ENCODE measurements around the gene ZNF384. TPM values are rescaled to one million over a fixed set of nuclear protein-coding genes. Genes with fewer than 3 reads are reported as not detected.

ZNF384 gene
- 7.8 and 8.0 TPM in 2 replicates for total RNA-seq

DNA sequence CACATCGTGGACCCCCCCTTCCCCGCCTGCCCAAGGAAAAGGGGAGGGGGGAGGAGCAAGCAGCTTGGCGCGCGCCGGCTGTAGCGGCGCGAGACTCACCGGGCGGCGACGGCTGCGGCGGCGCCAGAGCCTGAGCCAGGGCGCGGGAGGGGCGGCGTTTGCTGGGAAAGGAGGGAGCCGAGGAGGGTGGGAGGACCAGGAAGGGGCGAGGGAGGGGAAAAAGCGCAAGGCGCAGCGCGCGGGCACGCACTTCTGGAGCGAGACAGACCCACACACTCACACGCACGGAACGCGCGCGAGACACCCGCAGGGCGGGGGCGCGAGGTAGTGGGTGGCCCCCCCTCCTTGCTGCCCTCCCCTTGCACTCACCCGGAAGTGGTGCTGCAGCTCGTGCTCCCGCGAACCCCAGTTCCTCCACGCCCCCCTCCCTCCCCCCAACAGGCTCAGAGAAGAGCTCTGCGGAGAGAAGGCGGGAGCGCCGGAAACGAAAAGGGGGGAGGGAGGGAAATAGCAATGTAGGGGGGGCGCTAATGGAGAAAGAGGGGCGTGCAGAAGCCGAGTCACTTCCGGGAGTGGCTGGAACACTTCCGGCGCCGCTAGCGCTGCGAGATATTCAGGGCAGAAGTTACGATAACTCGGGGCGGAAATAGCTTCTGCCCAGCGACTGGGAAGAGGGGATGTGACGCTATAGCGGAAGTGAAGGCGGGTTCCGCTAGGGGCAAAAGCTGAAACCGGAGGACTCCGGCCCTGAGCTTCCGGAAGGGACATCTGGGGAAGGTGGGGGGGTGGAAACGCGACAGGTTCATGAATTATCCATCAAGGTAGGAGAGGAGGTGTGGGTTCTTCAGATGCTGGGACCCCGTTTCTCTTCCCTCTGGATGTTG lies at the start of gene ZNF384:
Gene ZNF384, minus strand, starts transcription at position 377 of the 884 bp plus-strand sequence. CDS start 9,855 bp downstream, outside the sequence.

DNA sequence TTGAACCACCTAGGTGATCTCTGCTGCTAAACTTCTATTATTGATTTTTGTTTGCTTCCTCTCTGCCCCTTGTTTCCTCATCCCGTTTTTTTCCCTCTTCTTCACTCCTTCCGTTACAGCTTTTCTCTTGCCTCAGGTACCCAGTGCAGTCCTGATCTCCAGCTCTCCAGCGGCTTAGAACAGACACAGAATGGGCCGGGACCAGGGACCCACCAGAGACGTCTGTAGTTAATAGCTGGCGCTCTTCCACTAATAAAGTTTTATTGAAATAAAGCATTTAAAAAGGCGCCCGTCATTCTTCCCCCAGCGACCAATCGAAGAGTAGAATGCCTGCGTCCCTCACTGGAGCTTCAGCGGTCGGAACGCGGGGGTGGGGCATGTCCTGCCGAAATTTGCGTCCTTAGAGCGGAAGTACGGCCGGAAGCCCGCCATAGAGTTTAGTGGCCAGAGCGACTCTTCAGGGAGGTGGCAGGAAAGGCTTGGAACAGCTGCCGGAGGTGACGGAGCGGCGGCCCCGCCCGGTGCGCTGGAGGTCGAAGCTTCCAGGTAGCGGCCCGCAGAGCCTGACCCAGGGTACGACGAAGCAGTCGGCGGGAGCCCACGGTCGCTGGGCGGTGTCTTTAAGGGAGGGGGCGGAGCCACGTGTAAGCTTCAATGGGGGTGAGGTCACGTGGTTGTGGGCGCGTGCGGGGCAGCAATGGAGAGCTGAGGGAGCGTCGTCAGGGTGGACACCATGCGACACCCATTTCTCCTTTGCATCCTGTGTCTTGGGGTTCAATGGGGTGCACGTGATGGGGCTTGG lies 34.6 kb upstream of the ZNF384 start, which contains the start of gene COPS7A:
Gene COPS7A, plus strand, starts transcription at position 440 of the 802 bp plus-strand sequence. CDS start 611 bp downstream, outside the sequence.

DNA sequence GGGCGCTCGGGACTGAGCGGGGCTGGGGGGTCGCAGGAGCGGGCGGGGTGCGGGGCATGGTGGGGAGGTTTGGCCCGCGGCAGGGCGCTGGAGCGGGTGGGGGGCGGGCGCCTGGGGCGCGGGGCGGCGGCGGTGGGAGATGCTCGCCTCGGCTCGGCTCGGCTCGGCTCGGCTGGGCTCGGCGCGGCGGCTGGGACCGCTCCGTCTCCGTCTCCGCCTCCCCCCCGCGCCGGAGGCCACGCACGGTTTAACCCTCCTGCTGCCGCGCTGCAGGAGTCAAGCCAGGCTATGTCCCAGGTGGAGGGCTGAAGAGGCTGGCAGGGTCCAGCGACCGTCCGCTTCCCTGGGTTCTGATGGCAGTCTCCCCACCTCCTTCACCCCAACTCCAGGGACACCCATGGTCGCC lies 11.5 kb upstream of the ZNF384 start, which contains the start of gene PIANP:
Gene PIANP, minus strand, starts transcription at position 170 of the 406 bp plus-strand sequence. CDS start 2,754 bp downstream, outside the sequence.

GRCh38 chr12:6662906-6663742 lies 26.1 kb downstream of the ZNF384 start, which contains the start of gene ING4:
TSS of gene ING4 (minus strand) at chr12:6663119. CDS start at chr12:6663101, 18 bp downstream.

GRCh38 chr12:6647083-6647604 lies 42.0 kb downstream of the ZNF384 start, which contains the start of gene ACRBP:
TSS of gene ACRBP (minus strand) at chr12:6647432. CDS start at chr12:6647366, 66 bp downstream.

DNA sequence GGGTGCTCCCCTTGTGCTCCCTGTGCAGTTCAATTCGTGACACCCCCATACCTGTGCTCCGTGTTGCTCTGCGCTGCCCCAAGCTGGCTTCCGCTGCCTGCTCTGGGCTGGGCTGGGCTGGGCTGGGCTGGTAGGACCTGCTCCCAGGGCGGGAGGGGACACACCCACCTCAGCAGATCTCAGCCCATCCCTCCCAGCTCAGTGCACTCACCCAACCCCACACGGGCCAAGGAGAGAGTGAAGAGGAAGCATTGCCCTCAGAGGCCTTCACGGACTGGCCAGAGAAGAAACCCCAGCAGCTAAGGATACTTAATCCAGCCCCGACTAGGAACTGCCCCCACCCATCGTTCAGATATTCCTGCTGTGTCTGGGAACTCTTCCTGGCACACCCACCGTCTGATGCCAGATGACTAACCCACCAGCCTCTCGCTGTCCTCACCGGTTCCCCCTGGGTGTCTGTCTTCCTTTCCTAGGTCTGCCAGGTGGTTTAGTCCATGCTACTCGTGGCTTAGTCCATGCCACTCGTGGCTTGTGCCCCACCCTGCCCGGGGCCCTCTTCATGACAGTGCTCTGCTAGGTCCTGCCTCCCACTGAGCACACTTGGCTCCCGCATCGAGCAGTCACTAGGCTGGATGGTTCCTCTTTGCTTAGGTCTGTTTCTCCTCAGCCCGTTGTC lies 53.2 kb downstream of the ZNF384 start, which contains the start of gene LPAR5:
Gene LPAR5, minus strand, starts transcription at position 104 of the 676 bp plus-strand sequence. CDS start 14,711 bp downstream, outside the sequence.

Other genes starting within 250 kb of the ZNF384 start
- not detected in 2 replicates for gene CD27, start 244.4 kb downstream of the ZNF384 start, total RNA-seq
- gene TAPBPL, start 237.3 kb downstream of the ZNF384 start, total RNA-seq = 11.0 and 28.1 TPM in 2 replicates
- gene VAMP1, start 218.7 kb downstream of the ZNF384 start, total RNA-seq = 2.1 and 2.4 TPM in 2 replicates
- gene MRPL51, start 196.1 kb downstream of the ZNF384 start, total RNA-seq = 107 and 124 TPM in 2 replicates
- 16.9 and 22.3 TPM in 2 replicates for gene NCAPD2, start 195.3 kb downstream of the ZNF384 start, total RNA-seq
- 3,384 and 4,426 TPM in 2 replicates for gene GAPDH, start 154.9 kb downstream of the ZNF384 start, total RNA-seq
- 9.7 and 11.3 TPM in 2 replicates for gene IFFO1, start 133.3 kb downstream of the ZNF384 start, total RNA-seq
- 8.7 and 13.8 TPM in 2 replicates for gene NOP2, start 121.1 kb downstream of the ZNF384 start, total RNA-seq
- gene CHD4, start 82.0 kb downstream of the ZNF384 start, total RNA-seq = 201 and 235 TPM in 2 replicates
- under 0.01 TPM in 1 of 2 replicates, not detected in the other for gene LPAR5, start 53.4 kb downstream of the ZNF384 start, total RNA-seq
- gene ACRBP, start 41.9 kb downstream of the ZNF384 start, total RNA-seq = 0.33 and 0.43 TPM in 2 replicates
- 48.1 and 53.3 TPM in 2 replicates for gene ING4, start 26.3 kb downstream of the ZNF384 start, total RNA-seq
- gene PIANP, start 11.4 kb upstream of the ZNF384 start, total RNA-seq = not detected in 2 replicates
- gene COPS7A, start 34.7 kb upstream of the ZNF384 start, total RNA-seq = 43.1 and 45.3 TPM in 2 replicates
- gene MLF2, start 63.8 kb upstream of the ZNF384 start, total RNA-seq = 68.2 and 71.3 TPM in 2 replicates
- 46.1 and 57.2 TPM in 2 replicates for gene PTMS, start 77.0 kb upstream of the ZNF384 start, total RNA-seq
- 0.09 and 0.22 TPM in 2 replicates for gene LAG3, start 83.1 kb upstream of the ZNF384 start, total RNA-seq
- gene CD4, start 100.2 kb upstream of the ZNF384 start, total RNA-seq = not detected in 2 replicates
- gene GPR162, start 132.4 kb upstream of the ZNF384 start, total RNA-seq = 0.09 and 0.22 TPM in 2 replicates
- 10.2 and 10.9 TPM in 2 replicates for gene P3H3, start 139.0 kb upstream of the ZNF384 start, total RNA-seq
- 0.11 and 0.26 TPM in 2 replicates for gene GNB3, start 151.6 kb upstream of the ZNF384 start, total RNA-seq
- gene CDCA3, start 161.9 kb upstream of the ZNF384 start, total RNA-seq = 2.7 and 3.4 TPM in 2 replicates
- 69.3 and 72.1 TPM in 2 replicates for gene USP5, start 162.8 kb upstream of the ZNF384 start, total RNA-seq
- 630 and 802 TPM in 2 replicates for gene TPI1, start 178.2 kb upstream of the ZNF384 start, total RNA-seq
- 3.4 and 4.2 TPM in 2 replicates for gene SPSB2, start 183.9 kb upstream of the ZNF384 start, total RNA-seq
- 2.0 and 3.8 TPM in 2 replicates for gene LRRC23, start 215.4 kb upstream of the ZNF384 start, total RNA-seq
- 0.60 and 1.1 TPM in 2 replicates for gene ENO2, start 225.2 kb upstream of the ZNF384 start, total RNA-seq
- 5.5 and 5.8 TPM in 2 replicates for gene ATN1, start 238.6 kb upstream of the ZNF384 start, total RNA-seq